HepG2 (cell line): Measurements from ENCODE around the gene MYRIP. TPM values are rescaled to one million over a fixed set of nuclear protein-coding genes. Genes with fewer than 3 reads are reported as not detected.

ENCODE experiments used
- ATAC-seq: fragments of 200-7000 bp; cut with Tn5 transposase; 3 replicates; pipeline ENCODE4 v1.9.1; 2020; ENCODE audit warnings: mild to moderate bottlenecking, moderate library complexity
- BruUV-seq: library from RNA; stranded (reverse); fragments of 400-500 nt; replicated peaks from 2 replicates; lab custom pipeline; 2021; lab: Mats Ljungman, UMichigan
- CTCF ChIA-PET: fragments of 300-600 bp; formaldehyde crosslinking; extraction: SDS; loops from one replicate; lab custom pipeline; 2021; ENCODE audit warnings: low total read pairs, inconsistent platforms, low intra/inter-chr PET ratio; lab: Yijun Ruan, JAX
- POLR2A ChIA-PET: fragments of 350-600 bp; sonication (Branson Sonifier 250); formaldehyde crosslinking; loops from one replicate; lab custom pipeline; 2020; ENCODE audit warnings: antibody characterized with exemption, inconsistent platforms; lab: Yijun Ruan, JAX
- DNase-seq: peaks from one replicate; pipeline ENCODE4 v3.0.0-alpha.2; 2015; ENCODE audit warnings: low spot score
- FAIRE-seq: peaks from 3 replicates; lab custom pipeline; 2011; peaks lifted over from hg19 to GRCh38; lab: Jason Lieb, UNC
- H2AFZ ChIP-seq: one replicate; pipeline ENCODE4 v1.6.1; 2011; ENCODE audit warnings: low read length, inconsistent platforms
- H3K27ac ChIP-seq: fragments of 300-600 bp; 3 replicates; pipeline ENCODE4 v1.8.0; 2011; ENCODE audit warnings: mixed run types, mild to moderate bottlenecking, mixed read lengths, low read length, inconsistent platforms; ENCODE audit not compliant: insufficient read depth; ENCODE audit errors: extremely low read length
- H3K27me3 ChIP-seq, 2 experiments: fragments of 200-600 bp in 1 of 2; 2 replicates in 1 of 2; 3 replicates in 1 of 2; pipeline versions ENCODE4 v1.6.0 to v1.8.0; 2011; ENCODE audit warnings: low read length in 2 of 2, mild to moderate bottlenecking in 2 of 2, moderate library complexity in 2 of 2, inconsistent platforms in 1 of 2; ENCODE audit not compliant: insufficient read depth in 2 of 2, control insufficient read depth in 1 of 2
- H3K36me3 ChIP-seq, 2 experiments: fragments of 200-600 bp in 1 of 2; replicated peaks in 1 of 2; 2 replicates in 1 of 2; 3 replicates in 1 of 2; pipeline versions ENCODE4 v1.5.1 to v1.8.0; 2011; ENCODE audit warnings: low read length in 2 of 2, inconsistent platforms in 1 of 2; ENCODE audit not compliant: insufficient read depth in 2 of 2, control insufficient read depth in 1 of 2
- H3K4me1 ChIP-seq: 2 replicates; pipeline ENCODE4 v1.5.1; 2012; ENCODE audit warnings: low read length, inconsistent platforms; ENCODE audit not compliant: insufficient read depth
- H3K4me2 ChIP-seq: 2 replicates; pipeline ENCODE4 v1.6.0; 2011; ENCODE audit warnings: low read depth, low read length, inconsistent platforms
- H3K4me3 ChIP-seq, 3 experiments: fragments of 200-600 bp in 1 of 3; sonication (generic), shearing (Covaris generic) in 1 of 3; replicated peaks in 1 of 3; 2 replicates each; pipeline ENCODE4 v1.5.1; 2011 to 2016; ENCODE audit warnings: low read length in 3 of 3, inconsistent platforms in 2 of 3, low read depth in 2 of 3, mild to moderate bottlenecking in 2 of 3, control low read depth in 1 of 3, mixed read lengths in 1 of 3; ENCODE audit not compliant: insufficient read depth in 1 of 3
- H3K79me2 ChIP-seq: one replicate; pipeline ENCODE4 v1.6.1; 2011; ENCODE audit warnings: low read length, inconsistent platforms; ENCODE audit not compliant: insufficient read depth
- H3K9ac ChIP-seq: 2 replicates; pipeline ENCODE4 v1.6.0; 2011; ENCODE audit warnings: mild to moderate bottlenecking, low read depth, low read length, inconsistent platforms; ENCODE audit not compliant: insufficient read depth
- H3K9me3 ChIP-seq: 2 replicates; pipeline ENCODE4 v1.5.1; 2012; ENCODE audit warnings: mild to moderate bottlenecking, low read length
- H4K20me1 ChIP-seq: 2 replicates; pipeline ENCODE4 v1.6.0; 2011; ENCODE audit warnings: inconsistent platforms, mild to moderate bottlenecking, low read length, moderate library complexity; ENCODE audit not compliant: insufficient read depth
- ARNT2 ChIP-seq: sonication (generic); formaldehyde crosslinking; IDR thresholded peaks from 2 replicates; pipeline ENCODE4 v1.8.0; 2022; ENCODE audit warnings: mild to moderate bottlenecking, low read depth, missing genetic modification reagents, moderate library complexity
- CREM ChIP-seq, 2 experiments: sonication (generic) in 1 of 2; formaldehyde crosslinking in 1 of 2; IDR thresholded peaks; 2 replicates each; pipeline versions ENCODE4 v1.4.0 to v1.6.1; 2016 to 2020; ENCODE audit warnings: antibody characterized with exemption in 1 of 2, mild to moderate bottlenecking in 1 of 2, missing genetic modification reagents in 1 of 2
- ERF ChIP-seq: IDR thresholded peaks from 2 replicates; pipeline ENCODE4 v1.6.1; 2018; ENCODE audit warnings: missing biosample characterization, missing genetic modification reagents
- SOX5 ChIP-seq: IDR thresholded peaks from 2 replicates; pipeline ENCODE4 v1.6.1; 2016; ENCODE audit warnings: borderline replicate concordance
- TEAD3 ChIP-seq: optimal IDR thresholded peaks from 2 replicates; pipeline ENCODE3; 2016; ENCODE audit warnings: borderline replicate concordance
- ZBTB7B ChIP-seq: sonication (generic); formaldehyde crosslinking; IDR thresholded peaks from 2 replicates; pipeline ENCODE4 v1.4.0; 2020; ENCODE audit warnings: missing genetic modification reagents
- ZNF354B ChIP-seq: sonication (generic); formaldehyde crosslinking; IDR thresholded peaks from 2 replicates; pipeline ENCODE4 v1.8.0; 2022; ENCODE audit warnings: mild to moderate bottlenecking, missing genetic modification reagents
- ZSCAN12 ChIP-seq: sonication (generic); formaldehyde crosslinking; IDR thresholded peaks from 2 replicates; pipeline ENCODE4 v1.9.0; 2021; ENCODE audit warnings: mild to moderate bottlenecking, missing genetic modification reagents
- ZSCAN29 ChIP-seq: sonication (generic); formaldehyde crosslinking; conservative IDR thresholded peaks from 2 replicates; pipeline ENCODE4 v1.4.0; 2020; ENCODE audit warnings: mild to moderate bottlenecking, missing genetic modification reagents
- WGBS: methylation state at CpG from one replicate; pipeline ENCODE4 v1.1.6; 2017; ENCODE audit warnings: low lambda C conversion rate; 5-methylcytosine and 5-hydroxymethylcytosine counted together
- in situ Hi-C: cut with HindIII; loops from 2 replicates; pipeline ENCODE4 v1.10.0; 2017; ENCODE audit warnings: low pct_unique_long_range_greater_than_20kb; ENCODE audit not compliant: extremely low pct_ligation_motif_present
- intact Hi-C: fragments of 100-400 bp; cut with micrococcal nuclease; formaldehyde crosslinking; loops from one replicate; pipeline ENCODE4 v1.10.0; 2022; ENCODE audit not compliant: unreplicated experiment
- polyA plus RNA-seq, 8 experiments: library from polyadenylated mRNA; depleted of rRNA in 3 of 8; stranded (reverse) in 7 of 8; unstranded in 1 of 8; fragments of >200 nt; fragmentation: Illumina TruSeq in 4 of 8; extraction: Trizol in 4 of 8; gene quantifications; 2 replicates each; pipeline versions ENCODE4 v1.2.1 to v1.2.3, GENCODE V29; 2011 to 2016; ENCODE audit warnings: low read depth in 4 of 8, missing spikeins in 1 of 8, mixed read lengths in 1 of 8; ENCODE audit not compliant: insufficient read depth in 1 of 8
- total RNA-seq, 5 experiments: library from RNA; depleted of rRNA; stranded (reverse); fragments of >200 nt; fragmentation: Illumina TruSeq; extraction: Trizol; gene quantifications; 2 replicates each; pipeline ENCODE4 v1.2.3, GENCODE V29; 2016; ENCODE audit warnings: low read depth in 1 of 5

Gene MYRIP
- total and polyA plus RNA-seq, 2 of the 13 experiments (the other 11 are each of a cell fraction or from before 2014, with no cell fraction given): 0.64 to 0.84 TPM

DNA sequence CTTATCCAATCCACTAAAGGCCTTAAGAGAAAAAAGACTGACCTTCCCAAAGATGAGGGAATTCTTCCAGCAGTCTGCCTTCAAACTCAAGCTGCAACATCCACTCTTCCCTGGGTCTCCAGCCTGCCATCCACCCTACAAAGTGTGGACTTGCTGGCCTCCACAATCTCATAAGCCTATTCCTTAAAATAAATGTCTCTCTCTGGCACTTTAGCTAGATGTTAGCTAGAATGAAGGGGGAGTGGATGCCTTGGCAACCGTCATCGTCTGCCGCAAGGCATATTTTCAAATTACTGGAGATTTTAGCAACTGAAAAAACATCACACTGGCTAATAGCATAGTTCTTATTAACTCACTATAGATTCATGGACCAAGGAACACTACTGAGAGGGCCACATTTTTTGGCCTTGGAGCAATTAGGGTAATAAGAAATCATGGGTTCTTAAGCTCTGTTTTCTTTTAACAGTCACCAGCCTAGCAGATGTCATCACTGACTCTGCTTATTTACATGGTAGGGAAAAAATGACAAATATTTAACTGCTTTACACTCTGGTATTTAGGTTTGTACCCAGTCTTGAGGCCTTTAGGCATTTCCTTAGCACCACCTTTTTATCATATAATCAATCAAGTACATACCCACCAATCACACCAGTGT is 245.3 kb downstream of the MYRIP start:
- Histone ChIP-seq H3K9me3 (no peaks in the 10 kb centered on the region; the same call in 1 of the 2 replicates), H3K27ac (no peak overlapping the region), H3K9ac (no peak overlapping the region), H3K27me3 (no peaks in the 10 kb centered on the region), H2AFZ (no peak overlapping the region), H3K36me3 (no peaks in the 10 kb centered on the region), H3K79me2 (no peaks in the 10 kb centered on the region), H3K4me2 (no peak overlapping the region), H3K4me1 (no peaks in the 10 kb centered on the region), H4K20me1 (no peaks in the 10 kb centered on the region), H3K4me3 (no peak overlapping the region)
- ChIA-PET POLR2A (no interaction called here), CTCF (no interaction called here)
- no peak for TF ChIP-seq ZSCAN29 (CRISPR knock-in tag)
- TF ChIP-seq SOX5 (CRISPR knock-in tag): no peak
- no peak for TF ChIP-seq ZSCAN12 (CRISPR knock-in tag)
- TF ChIP-seq ARNT2 (CRISPR knock-in tag): no peak
- in situ Hi-C loops: no loop called here
- no TSS peak for BruUV-seq
- no peak for ATAC-seq
- intact Hi-C loops: no loop called here
- no peak for DNase-seq
- 97% methylated on average over 3 of the region's 3 CpGs for WGBS
- no peak for FAIRE-seq

DNA sequence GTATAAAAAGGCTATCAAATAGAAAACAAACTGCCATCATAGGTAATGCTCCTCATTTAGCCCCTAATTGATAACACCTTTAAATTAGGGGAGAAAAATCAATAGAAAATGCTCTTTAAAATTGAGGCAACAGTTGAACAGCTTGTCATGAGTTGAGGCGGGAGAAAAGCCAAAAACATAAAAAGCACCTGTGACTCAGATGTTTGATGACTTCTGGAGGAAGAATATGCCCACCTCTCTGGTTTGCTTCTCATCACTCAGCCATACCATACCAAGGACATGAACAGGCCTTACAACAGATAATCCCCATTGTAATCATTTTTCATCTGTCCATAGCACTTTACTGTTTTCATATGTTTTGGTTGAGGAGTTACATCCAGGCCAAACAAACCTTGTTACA is 246.0 kb downstream of the MYRIP start:
- WGBS: 77% methylated on average over 1 of the region's 1 CpG
- Histone ChIP-seq H3K4me1 (no peaks in the 10 kb centered on the region), H3K9me3 (no peaks in the 10 kb centered on the region; the same call in 1 of the 2 replicates), H3K4me2 (no peak overlapping the region), H3K79me2 (no peaks in the 10 kb centered on the region), H4K20me1 (no peaks in the 10 kb centered on the region), H3K27me3 (no peaks in the 10 kb centered on the region), H3K27ac (no peak overlapping the region), H3K36me3 (no peaks in the 10 kb centered on the region), H3K9ac (no peak overlapping the region), H2AFZ (no peak overlapping the region), H3K4me3 (no peak overlapping the region)
- POLR2A ChIA-PET: no interaction called here
- in situ Hi-C loops (no loop called here), intact Hi-C loops (no loop called here)
- no TSS peak for BruUV-seq
- no peak for ATAC-seq
- no peak for DNase-seq
- TF ChIP-seq CREM (IDR thresholded peaks at IDR 0.05) (no peak), CREM (CRISPR knock-in tag; IDR thresholded peaks at IDR 0.05) (no peak), TEAD3 (CRISPR knock-in tag) (no peak), ZBTB7B (CRISPR knock-in tag) (no peak), ZNF354B (CRISPR knock-in tag) (no peak), ERF (CRISPR knock-in tag) (no peak)
- CTCF ChIA-PET: no interaction called here
- FAIRE-seq: no peak
